ENCODE results near the gene HLCS.

The HLCS gene

GRCh38 chr21:36913247-36914169 is 53.0 kb downstream of the HLCS start:
- Histone ChIP-seq H3K18ac (ENCODE audit: low read length) (peak overlapping the region; percentile 42), H2BK120ac (ENCODE audit: low read depth, low read length) (no peak overlapping the region), H3K27ac (replicated peaks; ENCODE audit: low read length) (no peak overlapping the region), H2BK12ac (ENCODE audit: low read length) (no peak overlapping the region), H3K4me1 (ENCODE audit: control insufficient read depth in 2 of 2, insufficient read depth in 1 of 2, low read depth in 1 of 2, low read length in 2 of 2) (peaks cover 4 to 6% of the 10 kb centered on the region in 2 donors), H2AK5ac (ENCODE audit: low read depth, low read length) (peak overlapping the region; percentile 53), H3K79me1 (ENCODE audit: low read depth, low read length) (no peaks in the 10 kb centered on the region), H4K8ac (ENCODE audit: low read depth, low read length) (no peak overlapping the region), H2BK5ac (ENCODE audit: low read length) (no peak overlapping the region), H3K9me3 (replicated peaks in 1 of 2; ENCODE audit: control insufficient read depth in 2 of 2, insufficient read depth in 1 of 2, low read depth in 1 of 2, low read length in 2 of 2) (no peaks in the 10 kb centered on the region), H3K9ac (ENCODE audit: low read depth, low read length, poor library complexity) (no peak overlapping the region), H3K23ac (ENCODE audit: low read depth, low read length, poor library complexity) (no peak overlapping the region), H2AFZ (ENCODE audit: low read length) (no peak overlapping the region), H3K27me3 (ENCODE audit: control insufficient read depth in 3 of 3, insufficient read depth in 3 of 3, low read depth in 1 of 3, low read length in 3 of 3) (no peaks in the 10 kb centered on the region), H3K14ac (ENCODE audit: low read length) (no peak overlapping the region), H3K4ac (ENCODE audit: low read length) (no peak overlapping the region), H2BK15ac (ENCODE audit: low read length) (no peak overlapping the region), H3K4me2 (ENCODE audit: insufficient read depth, low read length, poor library complexity, severe bottlenecking) (no peak overlapping the region), H3K4me3 (ENCODE audit: low read length in 2 of 2) (no peak overlapping the region), H4K91ac (ENCODE audit: low read depth, low read length, poor library complexity) (peak overlapping the region; percentile 5), H3K36me3 (replicated peaks in 1 of 2; ENCODE audit: control insufficient read depth in 2 of 2, insufficient read depth in 2 of 2, low read length in 2 of 2) (no peaks in the 10 kb centered on the region)
- WGBS, 2 donors (ENCODE audit: extremely low coverage in 2 of 2, insufficient read length in 2 of 2, insufficient replicate concordance in 1 of 2): no CpG with 5 or more reads among the region's 8 CpGs
- no peak for DNase-seq (ENCODE audit: low spot score)

GRCh38 chr21:36910581-36911307 is 55.7 kb downstream of the HLCS start:
- H3K14ac ChIP-seq (ENCODE audit: low read length): no peak overlapping the region
- no peaks in the 10 kb centered on the region for H3K9me3 ChIP-seq (replicated peaks in 1 of 2; ENCODE audit: control insufficient read depth in 2 of 2, insufficient read depth in 1 of 2, low read depth in 1 of 2, low read length in 2 of 2)
- no peak for DNase-seq (ENCODE audit: low spot score)
- H3K27me3 ChIP-seq (ENCODE audit: control insufficient read depth in 3 of 3, insufficient read depth in 3 of 3, low read depth in 1 of 3, low read length in 3 of 3): no peaks in the 10 kb centered on the region
- peak overlapping the region; percentile 91 for H3K18ac ChIP-seq (ENCODE audit: low read length)
- no peak overlapping the region for H3K4me2 ChIP-seq (ENCODE audit: insufficient read depth, low read length, poor library complexity, severe bottlenecking)
- H4K91ac ChIP-seq (ENCODE audit: low read depth, low read length, poor library complexity): no peak overlapping the region
- H3K79me1 ChIP-seq (ENCODE audit: low read depth, low read length): no peaks in the 10 kb centered on the region
- H4K8ac ChIP-seq (ENCODE audit: low read depth, low read length): no peak overlapping the region
- peak overlapping the region; percentile 25 for H3K23ac ChIP-seq (ENCODE audit: low read depth, low read length, poor library complexity)
- no peak overlapping the region for H2BK15ac ChIP-seq (ENCODE audit: low read length)
- H2BK12ac ChIP-seq (ENCODE audit: low read length): no peak overlapping the region
- H3K36me3 ChIP-seq (replicated peaks in 1 of 2; ENCODE audit: control insufficient read depth in 2 of 2, insufficient read depth in 2 of 2, low read length in 2 of 2): no peaks in the 10 kb centered on the region
- no peak overlapping the region for H2AK5ac ChIP-seq (ENCODE audit: low read depth, low read length)
- H2BK5ac ChIP-seq (ENCODE audit: low read length): no peak overlapping the region
- H3K9ac ChIP-seq (ENCODE audit: low read depth, low read length, poor library complexity): peak overlapping the region; percentile 64
- H2BK120ac ChIP-seq (ENCODE audit: low read depth, low read length): peak overlapping the region; percentile 44
- H2AFZ ChIP-seq (ENCODE audit: low read length): no peak overlapping the region
- H3K4me1 ChIP-seq (ENCODE audit: control insufficient read depth in 2 of 2, insufficient read depth in 1 of 2, low read depth in 1 of 2, low read length in 2 of 2): no peaks in the 10 kb centered on the region
- no peak overlapping the region for H3K27ac ChIP-seq (replicated peaks; ENCODE audit: low read length)
- no CpG with 5 or more reads among the region's 17 CpGs for WGBS, 2 donors (ENCODE audit: extremely low coverage in 2 of 2, insufficient read length in 2 of 2, insufficient replicate concordance in 1 of 2)
- no peak overlapping the region for H3K4me3 ChIP-seq (ENCODE audit: low read length in 2 of 2)
- peak overlapping the region; percentile 46 for H3K4ac ChIP-seq (ENCODE audit: low read length)

- no peak for DNase-seq (ENCODE audit: low spot score)
- H3K4me3 ChIP-seq (ENCODE audit: low read length in 2 of 2): no peak overlapping the region
- no peaks in the 10 kb centered on the region for H3K9me3 ChIP-seq (replicated peaks in 1 of 2; ENCODE audit: control insufficient read depth in 2 of 2, insufficient read depth in 1 of 2, low read depth in 1 of 2, low read length in 2 of 2)
- H2BK12ac ChIP-seq (ENCODE audit: low read length): no peak overlapping the region
- no peak overlapping the region for H3K4me2 ChIP-seq (ENCODE audit: insufficient read depth, low read length, poor library complexity, severe bottlenecking)
- H2AK5ac ChIP-seq (ENCODE audit: low read depth, low read length): no peak overlapping the region
- H4K8ac ChIP-seq (ENCODE audit: low read depth, low read length): no peak overlapping the region
- H2BK15ac ChIP-seq (ENCODE audit: low read length): no peak overlapping the region
- H2BK120ac ChIP-seq (ENCODE audit: low read depth, low read length): no peak overlapping the region
- no peaks in the 10 kb centered on the region for H3K79me1 ChIP-seq (ENCODE audit: low read depth, low read length)
- H2BK5ac ChIP-seq (ENCODE audit: low read length): no peak overlapping the region
- H3K18ac ChIP-seq (ENCODE audit: low read length): no peak overlapping the region
- WGBS, 2 donors (ENCODE audit: extremely low coverage in 2 of 2, insufficient read length in 2 of 2, insufficient replicate concordance in 1 of 2): no CpG with 5 or more reads among the region's 16 CpGs
- no peaks in the 10 kb centered on the region for H3K4me1 ChIP-seq (ENCODE audit: control insufficient read depth in 2 of 2, insufficient read depth in 1 of 2, low read depth in 1 of 2, low read length in 2 of 2)
- no peaks in the 10 kb centered on the region for H3K27me3 ChIP-seq (ENCODE audit: control insufficient read depth in 3 of 3, insufficient read depth in 3 of 3, low read depth in 1 of 3, low read length in 3 of 3)
- no peaks in the 10 kb centered on the region for H3K36me3 ChIP-seq (replicated peaks in 1 of 2; ENCODE audit: control insufficient read depth in 2 of 2, insufficient read depth in 2 of 2, low read length in 2 of 2)
- H3K9ac ChIP-seq (ENCODE audit: low read depth, low read length, poor library complexity): no peak overlapping the region
- H3K23ac ChIP-seq (ENCODE audit: low read depth, low read length, poor library complexity): no peak overlapping the region
- H2AFZ ChIP-seq (ENCODE audit: low read length): no peak overlapping the region
- H3K27ac ChIP-seq (replicated peaks; ENCODE audit: low read length): no peak overlapping the region
- H3K14ac ChIP-seq (ENCODE audit: low read length): no peak overlapping the region
- H3K4ac ChIP-seq (ENCODE audit: low read length): no peak overlapping the region
- H4K91ac ChIP-seq (ENCODE audit: low read depth, low read length, poor library complexity): no peak overlapping the region
Measured at GRCh38 chr21:36909901-36910561, 56.4 kb downstream of the HLCS start.

GRCh38 chr21:36909423-36909822 is 57.0 kb downstream of the HLCS start:
- Histone ChIP-seq H3K79me1 (ENCODE audit: low read depth, low read length) (no peaks in the 10 kb centered on the region), H2BK5ac (ENCODE audit: low read length) (no peak overlapping the region), H3K4me2 (ENCODE audit: insufficient read depth, low read length, poor library complexity, severe bottlenecking) (no peak overlapping the region), H2BK120ac (ENCODE audit: low read depth, low read length) (no peak overlapping the region), H4K8ac (ENCODE audit: low read depth, low read length) (no peak overlapping the region), H3K9ac (ENCODE audit: low read depth, low read length, poor library complexity) (no peak overlapping the region), H3K23ac (ENCODE audit: low read depth, low read length, poor library complexity) (no peak overlapping the region), H3K14ac (ENCODE audit: low read length) (no peak overlapping the region), H4K91ac (ENCODE audit: low read depth, low read length, poor library complexity) (no peak overlapping the region), H2AFZ (ENCODE audit: low read length) (no peak overlapping the region), H3K4ac (ENCODE audit: low read length) (no peak overlapping the region), H2BK12ac (ENCODE audit: low read length) (no peak overlapping the region), H3K27me3 (ENCODE audit: control insufficient read depth in 3 of 3, insufficient read depth in 3 of 3, low read depth in 1 of 3, low read length in 3 of 3) (no peaks in the 10 kb centered on the region), H3K9me3 (replicated peaks in 1 of 2; ENCODE audit: control insufficient read depth in 2 of 2, insufficient read depth in 1 of 2, low read depth in 1 of 2, low read length in 2 of 2) (no peaks in the 10 kb centered on the region), H3K4me1 (ENCODE audit: control insufficient read depth in 2 of 2, insufficient read depth in 1 of 2, low read depth in 1 of 2, low read length in 2 of 2) (no peaks in the 10 kb centered on the region), H2BK15ac (ENCODE audit: low read length) (no peak overlapping the region), H3K36me3 (replicated peaks in 1 of 2; ENCODE audit: control insufficient read depth in 2 of 2, insufficient read depth in 2 of 2, low read length in 2 of 2) (no peaks in the 10 kb centered on the region), H3K18ac (ENCODE audit: low read length) (no peak overlapping the region), H3K27ac (replicated peaks; ENCODE audit: low read length) (no peak overlapping the region), H2AK5ac (ENCODE audit: low read depth, low read length) (no peak overlapping the region), H3K4me3 (ENCODE audit: low read length in 2 of 2) (no peak overlapping the region)
- DNase-seq (ENCODE audit: low spot score): no peak
- WGBS, 2 donors (ENCODE audit: extremely low coverage in 2 of 2, insufficient read length in 2 of 2, insufficient replicate concordance in 1 of 2): no CpG with 5 or more reads among the region's 5 CpGs

Data from neuronal stem cell (in vitro differentiated cells).